ENCODE measurements around the gene CDH10.

Gene CDH10

DNA sequence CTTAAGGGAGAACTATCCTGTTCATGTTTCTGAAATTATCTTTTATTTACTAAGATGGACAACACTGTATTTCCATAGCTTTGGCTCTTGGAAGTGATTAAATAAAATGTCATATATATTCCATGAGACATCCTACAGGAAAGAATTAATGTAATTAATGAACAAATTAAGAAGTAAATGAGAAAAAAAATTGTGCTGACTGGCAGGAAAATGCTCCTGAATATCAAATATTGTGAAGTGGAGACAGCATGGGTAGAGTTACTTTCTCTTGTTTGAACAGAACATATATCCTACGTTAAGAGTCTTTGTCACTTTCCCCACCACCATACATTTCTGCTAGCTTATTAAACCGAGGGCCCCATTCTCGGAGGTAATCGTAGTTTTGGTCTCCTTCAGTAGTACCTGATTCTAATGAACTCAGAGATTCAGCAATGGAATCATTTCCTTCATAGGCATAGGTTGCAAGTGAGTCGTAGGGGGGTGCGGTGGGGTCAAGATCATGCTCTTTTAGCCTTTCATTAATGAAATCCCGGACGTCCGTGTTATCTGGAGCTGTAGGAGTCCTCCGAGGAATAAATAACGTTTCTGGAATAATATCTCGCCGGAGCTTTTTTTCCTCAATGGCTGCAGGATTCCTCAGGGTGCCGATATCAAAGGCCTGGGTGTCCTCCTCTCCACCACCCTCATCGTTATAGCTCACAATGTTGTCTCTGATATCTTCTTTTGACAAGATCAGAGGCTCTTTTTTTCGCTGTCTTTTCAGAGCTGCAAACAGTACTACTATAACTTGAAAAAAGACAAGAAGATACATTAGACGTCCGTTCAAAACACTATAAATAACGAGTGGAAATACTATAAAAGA is 157.2 kb downstream of the CDH10 start:
- TF ChIP-seq CTCF (IDR thresholded peaks at IDR 0.05; ENCODE audit: low read depth, low read length, missing control alignments): no peak
- H3K4me3 ChIP-seq (replicated peaks; ENCODE audit: low read depth, low read length): no peak overlapping the region
- no peak for DNase-seq (ENCODE audit: extremely low read depth, low read depth)

- TF ChIP-seq CTCF (IDR thresholded peaks at IDR 0.05; ENCODE audit: low read depth, low read length, missing control alignments): no peak
Observed at GRCh38 chr5:24480952-24481351, 163.8 kb downstream of the CDH10 start.

DNA sequence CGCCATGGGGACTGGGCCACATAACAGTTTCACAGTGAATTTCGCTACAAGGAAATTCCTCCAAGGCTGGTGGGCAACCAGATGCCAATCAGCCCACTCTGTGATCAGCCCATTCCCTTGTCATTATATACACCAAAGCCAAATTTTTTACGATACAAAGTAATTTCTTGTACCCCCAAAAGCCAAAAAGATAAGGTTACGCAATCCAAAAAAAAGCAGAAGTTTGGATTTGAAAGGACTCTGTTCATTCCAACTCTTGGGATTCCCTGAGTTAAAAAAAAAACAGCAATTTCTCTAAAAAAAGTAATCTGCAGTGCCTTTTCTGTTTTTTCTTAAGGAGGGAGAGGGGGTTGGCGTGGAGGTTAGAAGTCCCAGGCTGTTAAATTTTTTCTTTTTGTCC is 166.8 kb downstream of the CDH10 start:
- H3K4me3 ChIP-seq (replicated peaks; ENCODE audit: low read depth, low read length): no peak overlapping the region
- TF ChIP-seq CTCF (IDR thresholded peaks at IDR 0.05; ENCODE audit: low read depth, low read length, missing control alignments): no peak
- no peak for DNase-seq (ENCODE audit: extremely low read depth, low read depth)

More at GRCh38 chr5:24480952-24481351, 163.8 kb downstream of the CDH10 start:
- DNase-seq (ENCODE audit: extremely low read depth, low read depth): no peak
- H3K4me3 ChIP-seq (replicated peaks; ENCODE audit: low read depth, low read length): no peak overlapping the region

DNA sequence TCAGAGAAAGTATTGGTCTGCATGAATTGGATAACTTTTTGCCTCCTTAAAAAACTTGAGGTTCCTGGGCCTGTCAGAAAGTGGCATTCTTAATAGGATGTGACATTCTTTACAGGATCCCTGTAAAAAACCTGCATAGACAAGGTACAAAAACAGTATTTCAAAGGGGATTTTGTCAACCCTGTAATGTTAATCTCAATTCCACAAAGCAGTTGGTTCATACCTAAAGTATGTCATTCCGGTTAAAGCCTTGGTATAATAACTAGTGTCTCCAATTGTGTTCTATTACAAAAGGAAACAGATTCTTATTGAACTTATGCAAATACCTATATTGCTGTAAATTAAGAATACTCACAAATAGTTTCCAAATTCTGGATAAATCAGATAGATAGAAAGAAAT is 169.7 kb downstream of the CDH10 start:
- no peak for DNase-seq (ENCODE audit: extremely low read depth, low read depth)
- TF ChIP-seq CTCF (IDR thresholded peaks at IDR 0.05; ENCODE audit: low read depth, low read length, missing control alignments): no peak
- no peak overlapping the region for H3K4me3 ChIP-seq (replicated peaks; ENCODE audit: low read depth, low read length)

- H3K4me3 ChIP-seq (replicated peaks; ENCODE audit: low read depth, low read length): no peak overlapping the region
- no peak for DNase-seq (ENCODE audit: extremely low read depth, low read depth)
- TF ChIP-seq CTCF (IDR thresholded peaks at IDR 0.05; ENCODE audit: low read depth, low read length, missing control alignments): no peak
Observed at GRCh38 chr5:24474685-24475084, 170.1 kb downstream of the CDH10 start.

DNA sequence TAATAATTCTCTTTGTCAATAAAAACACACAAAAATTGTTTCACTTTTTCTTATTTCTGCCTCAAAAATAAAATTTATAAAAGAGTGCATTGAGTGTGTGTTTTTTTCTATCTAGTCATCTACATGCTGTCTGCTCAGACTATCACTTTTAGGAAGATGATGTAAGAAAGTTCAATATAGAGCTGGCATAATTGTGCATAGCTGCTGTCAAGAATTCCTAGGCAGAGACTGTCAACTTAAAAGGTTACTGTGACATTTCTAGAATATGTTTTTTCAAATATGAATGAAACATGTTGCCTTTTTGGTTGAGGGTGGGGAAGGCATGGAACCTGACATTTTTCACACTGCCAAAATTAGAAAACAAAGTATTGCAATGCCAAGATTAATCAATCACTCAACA is 172.3 kb downstream of the CDH10 start:
- no peak for TF ChIP-seq CTCF (IDR thresholded peaks at IDR 0.05; ENCODE audit: low read depth, low read length, missing control alignments)
- H3K4me3 ChIP-seq (replicated peaks; ENCODE audit: low read depth, low read length): no peak overlapping the region
- no peak for DNase-seq (ENCODE audit: extremely low read depth, low read depth)

All from HFF-Myc (cell line).